GM15510 (cell line): Measurements from ENCODE around the gene CCDC116.

Experiments used
- POLR2A ChIP-seq: IDR thresholded peaks from 3 replicates; pipeline ENCODE4 v1.6.1; 2011; ENCODE audit warnings: borderline replicate concordance; ENCODE audit not compliant: insufficient read length; ENCODE audit errors: extremely low read depth

CCDC116 gene

GRCh38 chr22:21632237-21632895 is at the start of gene CCDC116:
CCDC116 (plus strand) TSS chr22:21632760; CDS start chr22:21633182, 422 bp downstream.
- TF ChIP-seq POLR2A: no peak

- TF ChIP-seq POLR2A: no peak
These were observed 49.5 kb upstream of the CCDC116 start for GRCh38 chr22:21582801-21583740.

GRCh38 chr22:21585389-21585788 is 47.2 kb upstream of the CCDC116 start:
- no peak for TF ChIP-seq POLR2A

GRCh38 chr22:21587803-21588611 is 44.6 kb upstream of the CCDC116 start:
- TF ChIP-seq POLR2A: no peak

GRCh38 chr22:21589396-21589795 is 43.2 kb upstream of the CCDC116 start:
- TF ChIP-seq POLR2A: no peak

- no peak for TF ChIP-seq POLR2A
These were observed 41.5 kb upstream of the CCDC116 start for GRCh38 chr22:21590809-21591641.

GRCh38 chr22:21591695-21592094 is 40.9 kb upstream of the CCDC116 start:
- TF ChIP-seq POLR2A: no peak

GRCh38 chr22:21592422-21592821 is 40.1 kb upstream of the CCDC116 start:
- TF ChIP-seq POLR2A: no peak

- TF ChIP-seq POLR2A: no peak
These were observed 38.9 kb upstream of the CCDC116 start for GRCh38 chr22:21593406-21594232.

- no peak for TF ChIP-seq POLR2A
These were observed 37.6 kb upstream of the CCDC116 start for GRCh38 chr22:21594865-21595452.

GRCh38 chr22:21598302-21598701 is 34.3 kb upstream of the CCDC116 start:
- TF ChIP-seq POLR2A: no peak

- TF ChIP-seq POLR2A: no peak
These were observed 33.3 kb upstream of the CCDC116 start for GRCh38 chr22:21599053-21599893.

GRCh38 chr22:21602579-21602978 is 30.0 kb upstream of the CCDC116 start:
- TF ChIP-seq POLR2A: no peak

- TF ChIP-seq POLR2A: no peak
These were observed 28.6 kb upstream of the CCDC116 start for GRCh38 chr22:21603973-21604372.
